ENCODE data around the gene CDH4. TPM values are rescaled to one million over a fixed set of nuclear protein-coding genes. Genes with fewer than 3 reads are reported as not detected.
A peak's percentile ranks its signal among the peaks of the same experiment; 100 is the strongest.

Gene CDH4
- total and polyA plus RNA-seq, 2 of the 13 experiments (the other 11 are each of a cell fraction or from before 2014, with no cell fraction given): not detected

GRCh38 chr20:61810066-61810737, 558.1 kb downstream of the CDH4 start (continued):
- TF ChIP-seq HNF1A (IDR thresholded peaks at IDR 0.05; ENCODE audit: low read depth): no peak
- TF ChIP-seq HNF1A (CRISPR knock-in tag; IDR thresholded peaks at IDR 0.05; ENCODE audit: borderline replicate concordance): no peak
- no peak for TF ChIP-seq ZNF709 (CRISPR knock-in tag; IDR thresholded peaks at IDR 0.05)
- no peak for TF ChIP-seq ZNF263 (CRISPR knock-in tag; IDR thresholded peaks at IDR 0.05)
- TF ChIP-seq MNT (IDR thresholded peaks at IDR 0.05): peak; percentile 58
- TF ChIP-seq EZH2 (conservative IDR thresholded peaks at IDR 0.05; ENCODE audit: low read depth, low read length): peak; percentile 24; the same call in 1 of the 2 replicates
- no peak for TF ChIP-seq RAD21 (CRISPR knock-in tag; IDR thresholded peaks at IDR 0.05)
- no peak for TF ChIP-seq ZNF337 (CRISPR knock-in tag; IDR thresholded peaks at IDR 0.05; ENCODE audit: borderline replicate concordance, low read depth)
- TF ChIP-seq SP2 (CRISPR knock-in tag; IDR thresholded peaks at IDR 0.05): no peak
- TF ChIP-seq GTF2F1 (IDR thresholded peaks at IDR 0.05; ENCODE audit: low read length): no peak

All from HepG2 (cell line).